ENCODE measurements around the gene ATP1A1. TPM values are rescaled to one million over a fixed set of nuclear protein-coding genes. Genes with fewer than 3 reads are reported as not detected.

The ATP1A1 gene
- total RNA-seq, 1 experiment from 2014 or later = 239 TPM

- no peaks in the 10 kb centered on the region for H4K20me1 ChIP-seq (ENCODE audit: control insufficient read depth, insufficient read depth, insufficient read length)
- H3K4me2 ChIP-seq (ENCODE audit: insufficient read depth, insufficient read length, low read length) = no peak overlapping the region
- H2BK5ac ChIP-seq (ENCODE audit: insufficient read length, low read length) = no peak overlapping the region
- H3K23ac ChIP-seq (ENCODE audit: insufficient read length, low read depth, low read length) = no peak overlapping the region
- H2AFZ ChIP-seq (ENCODE audit: low read length) = no peak overlapping the region
- H3K27me3 ChIP-seq (ENCODE audit: insufficient read depth, low read length) = no peaks in the 10 kb centered on the region
- no peak overlapping the region for H2BK15ac ChIP-seq (ENCODE audit: low read depth, low read length)
- no peak overlapping the region for H3K4ac ChIP-seq (ENCODE audit: low read depth, low read length)
- H3K23me2 ChIP-seq (ENCODE audit: insufficient read length, low read depth, low read length, poor library complexity, severe bottlenecking) = no peaks in the 10 kb centered on the region
- H4K91ac ChIP-seq (ENCODE audit: insufficient read length, low read depth, low read length) = no peak overlapping the region
- H2BK20ac ChIP-seq (ENCODE audit: low read depth, low read length, poor library complexity, severe bottlenecking) = no peak overlapping the region
- H3K18ac ChIP-seq (ENCODE audit: insufficient read length, low read depth, low read length) = no peak overlapping the region
- H3K79me2 ChIP-seq (ENCODE audit: insufficient read depth, low read length) = no peaks in the 10 kb centered on the region
- no peak overlapping the region for H2BK12ac ChIP-seq (ENCODE audit: insufficient read length, low read depth, low read length)
- Mint-ChIP-seq H3K4me1 (0 out of 4 replicates have a peak, but pooled peaks cover 3 to 4% of the 10 kb centered on the region in 2 experiments), H3K4me3 (no peak overlapping the region), H3K9me3 (no peaks in the 10 kb centered on the region; a peak in 1 of 5 replicates), H3K27ac (no peak overlapping the region), H3K36me3 (ENCODE audit: insufficient read depth in 1 of 3, low read depth in 3 of 3) (no peaks in the 10 kb centered on the region), H3K27me3 (ENCODE audit: low read depth) (peaks cover 13% of the 10 kb centered on the region)
- H2AK5ac ChIP-seq (ENCODE audit: insufficient read length, low read length) = no peak overlapping the region
- H3K27ac ChIP-seq (ENCODE audit: insufficient read length, low read depth, low read length) = no peak overlapping the region
- H4K5ac ChIP-seq (ENCODE audit: insufficient read length, low read depth, low read length) = no peak overlapping the region
- no peak overlapping the region for H4K8ac ChIP-seq (replicated peaks; ENCODE audit: insufficient read length, low read depth, low read length)
- H3T11ph ChIP-seq (ENCODE audit: low read length) = no peak overlapping the region
- no CpG with 5 or more reads among the region's 5 CpGs for WGBS (ENCODE audit: extremely low coverage, insufficient read length, low lambda C conversion rate)
- TF ChIP-seq CTCF (conservative IDR thresholded peaks at IDR 0.05) = no peak
- no peaks in the 10 kb centered on the region for H3K79me1 ChIP-seq (ENCODE audit: insufficient read depth, low read depth, low read length, poor library complexity, severe bottlenecking)
- H3K9me3 ChIP-seq (ENCODE audit: control insufficient read depth, low read depth, low read length) = no peaks in the 10 kb centered on the region
- no peaks in the 10 kb centered on the region for H3K4me1 ChIP-seq (ENCODE audit: insufficient read depth, low read length)
- no peak overlapping the region for H3K56ac ChIP-seq (ENCODE audit: insufficient read length, low read depth, low read length)
- DNase-seq = no peak
- H2BK120ac ChIP-seq (ENCODE audit: low read depth, low read length, poor library complexity, severe bottlenecking) = no peak overlapping the region
- H3K9ac ChIP-seq (ENCODE audit: extremely low read depth, insufficient read length, low read length) = no peak overlapping the region
- no peak overlapping the region for H3K14ac ChIP-seq (ENCODE audit: insufficient read depth, low read length)
Observed at GRCh38 chr1:116365857-116366256, 7.2 kb upstream of the ATP1A1 start.

Data from H9 (cell line).